Body of pancreas (tissue), 4 donors: ENCODE data around the gene NXNL1. TPM values are rescaled to one million over a fixed set of nuclear protein-coding genes. Genes with fewer than 3 reads are reported as not detected.

ENCODE experiments used
- ATAC-seq: fragments of 150-250 bp; one replicate; pipeline ENCODE4 v1.9.1; 2016
- DNase-seq, 4 donors: peaks; one replicate each; pipeline ENCODE4 v3.0.0-alpha.2; 2019
- H3K27ac ChIP-seq, 4 donors: fragments of 200-600 bp; sonication (generic); 1 replicate in 3 of 4; 2 replicates in 1 of 4; pipeline versions ENCODE4 v1.5.1 to v1.6.1; 2016 to 2019; ENCODE audit warnings: mild to moderate bottlenecking in 1 of 4, mixed read lengths in 1 of 4, moderate library complexity in 1 of 4
- H3K27me3 ChIP-seq, 2 donors: fragments of 200-600 bp; sonication (generic); one replicate each; pipeline ENCODE4 v1.6.0; 2016; ENCODE audit warnings: mild to moderate bottlenecking in 1 of 2
- H3K36me3 ChIP-seq, 2 donors: fragments of 200-600 bp; sonication (generic); replicated peaks in 1 of 2; 2 replicates each; pipeline ENCODE4 v1.5.1; 2016; ENCODE audit warnings: low read depth in 2 of 2; ENCODE audit not compliant: insufficient read depth in 1 of 2
- H3K4me1 ChIP-seq: fragments of 200-600 bp; sonication (generic); one replicate; pipeline ENCODE4 v1.6.0; 2016
- H3K4me3 ChIP-seq, 2 donors: fragments of 200-600 bp; sonication (generic); 1 replicate in 1 of 2; 2 replicates in 1 of 2; pipeline ENCODE4 v1.5.1; 2016 to 2019
- H3K9me3 ChIP-seq, 3 donors: fragments of 200-600 bp; sonication (generic); 1 replicate in 2 of 3; 2 replicates in 1 of 3; pipeline ENCODE4 v1.5.1; 2016
- POLR2A ChIP-seq, 3 donors: fragments of 450-650 bp; IDR thresholded peaks; one replicate each; pipeline ENCODE4 v1.6.1; 2016; ENCODE audit warnings: antibody characterized with exemption in 3 of 3, mild to moderate bottlenecking in 2 of 3
- WGBS, 2 donors: methylation state at CpG; one replicate each; pipeline ENCODE4 v1.1.5; 2017; 5-methylcytosine and 5-hydroxymethylcytosine counted together
- intact Hi-C: fragments of 100-400 bp; cut with DNase I; formaldehyde crosslinking; loops from one replicate; pipeline ENCODE4 v1.15.1; 2023
- total RNA-seq, 2 donors: library from RNA; depleted of rRNA; stranded (reverse); fragments of >200 nt; gene quantifications; one replicate each; pipeline ENCODE4 v1.1.0, GENCODE V29; 2016
- TF ChIP-seq, protein P1 (sequence below), 7 experiments: fragments of 450-650 bp in 4 of 7; fragments of 200-600 bp in 3 of 7; sonication (generic) in 3 of 7; IDR thresholded peaks; one replicate each; pipeline ENCODE4 v1.5.1; 2016 to 2019; ENCODE audit warnings: antibody characterized with exemption in 7 of 7

NXNL1 gene
- total RNA-seq, 2 donors from 2014 or later, result not detected

GRCh38 chr19:17424743-17425365 is 35.9 kb downstream of the NXNL1 start:
- no peaks in the 10 kb centered on the region for H3K36me3 ChIP-seq
- DNase-seq (no peak), ATAC-seq (no peak)
- no peaks in the 10 kb centered on the region for H3K27me3 ChIP-seq
- H3K4me3 ChIP-seq, result no peak overlapping the region
- WGBS, 2 donors, result 36 to 52% methylated on average over 18 to 27 of the region's 27 CpGs
- peaks cover 9% of the 10 kb centered on the region for H3K4me1 ChIP-seq
- intact Hi-C loops, result no loop called here
- TF ChIP-seq, protein P1, sequence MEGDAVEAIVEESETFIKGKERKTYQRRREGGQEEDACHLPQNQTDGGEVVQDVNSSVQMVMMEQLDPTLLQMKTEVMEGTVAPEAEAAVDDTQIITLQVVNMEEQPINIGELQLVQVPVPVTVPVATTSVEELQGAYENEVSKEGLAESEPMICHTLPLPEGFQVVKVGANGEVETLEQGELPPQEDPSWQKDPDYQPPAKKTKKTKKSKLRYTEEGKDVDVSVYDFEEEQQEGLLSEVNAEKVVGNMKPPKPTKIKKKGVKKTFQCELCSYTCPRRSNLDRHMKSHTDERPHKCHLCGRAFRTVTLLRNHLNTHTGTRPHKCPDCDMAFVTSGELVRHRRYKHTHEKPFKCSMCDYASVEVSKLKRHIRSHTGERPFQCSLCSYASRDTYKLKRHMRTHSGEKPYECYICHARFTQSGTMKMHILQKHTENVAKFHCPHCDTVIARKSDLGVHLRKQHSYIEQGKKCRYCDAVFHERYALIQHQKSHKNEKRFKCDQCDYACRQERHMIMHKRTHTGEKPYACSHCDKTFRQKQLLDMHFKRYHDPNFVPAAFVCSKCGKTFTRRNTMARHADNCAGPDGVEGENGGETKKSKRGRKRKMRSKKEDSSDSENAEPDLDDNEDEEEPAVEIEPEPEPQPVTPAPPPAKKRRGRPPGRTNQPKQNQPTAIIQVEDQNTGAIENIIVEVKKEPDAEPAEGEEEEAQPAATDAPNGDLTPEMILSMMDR (IDR thresholded peaks at IDR 0.05), result peak in 2 of 7 experiments; percentile 10 to 13
- TF ChIP-seq POLR2A (IDR thresholded peaks at IDR 0.05), result no peak
- H3K9me3 ChIP-seq, result no peaks in the 10 kb centered on the region
- no peak overlapping the region for H3K27ac ChIP-seq

GRCh38 chr19:17423429-17424208 is 37.1 kb downstream of the NXNL1 start:
- no peak overlapping the region for H3K27ac ChIP-seq
- DNase-seq (no peak), ATAC-seq (no peak)
- no peaks in the 10 kb centered on the region for H3K36me3 ChIP-seq
- no peaks in the 10 kb centered on the region for H3K27me3 ChIP-seq
- TF ChIP-seq, protein P1 (IDR thresholded peaks at IDR 0.05), result no peak
- TF ChIP-seq POLR2A (IDR thresholded peaks at IDR 0.05), result no peak
- no peak overlapping the region for H3K4me3 ChIP-seq
- H3K9me3 ChIP-seq, result no peaks in the 10 kb centered on the region
- 93 to 95% methylated on average over 16 to 20 of the region's 20 CpGs for WGBS, 2 donors
- peaks cover 14% of the 10 kb centered on the region for H3K4me1 ChIP-seq
- intact Hi-C loops, result no loop called here

GRCh38 chr19:17421942-17422341 is 38.8 kb downstream of the NXNL1 start:
- ATAC-seq (no peak), DNase-seq (no peak)
- TF ChIP-seq POLR2A (IDR thresholded peaks at IDR 0.05), result no peak
- TF ChIP-seq, protein P1 (IDR thresholded peaks at IDR 0.05), result no peak
- Histone ChIP-seq H3K9me3 (no peaks in the 10 kb centered on the region), H3K27me3 (no peaks in the 10 kb centered on the region), H3K4me1 (peaks cover 14% of the 10 kb centered on the region), H3K36me3 (no peaks in the 10 kb centered on the region), H3K4me3 (no peak overlapping the region), H3K27ac (no peak overlapping the region)
- WGBS, 2 donors, result 93 to 100% methylated on average over 4 of the region's 4 CpGs
- intact Hi-C loops, result no loop called here

GRCh38 chr19:17420475-17420924 is 40.2 kb downstream of the NXNL1 start:
- no peak for TF ChIP-seq POLR2A (IDR thresholded peaks at IDR 0.05)
- TF ChIP-seq, protein P1 (IDR thresholded peaks at IDR 0.05), result no peak
- Histone ChIP-seq H3K4me3 (peak overlapping the region; percentile 64 to 96), H3K27me3 (no peaks in the 10 kb centered on the region), H3K4me1 (peaks cover 14% of the 10 kb centered on the region), H3K36me3 (no peaks in the 10 kb centered on the region), H3K9me3 (no peaks in the 10 kb centered on the region), H3K27ac (peak overlapping the region in 1 of 4 donors; percentile 30)
- 7 to 22% methylated on average over 8 to 24 of the region's 25 CpGs for WGBS, 2 donors
- ATAC-seq, result no peak
- intact Hi-C loops, result no loop called here
- peak; percentile 21 to 31 (median 24) for DNase-seq
